ENCODE data around the gene FYN. TPM values are rescaled to one million over a fixed set of nuclear protein-coding genes. Genes with fewer than 3 reads are reported as not detected.
A peak's percentile ranks its signal among the peaks of the same experiment; 100 is the strongest.

FYN gene
- total RNA-seq, 1 experiment from 2014 or later, result 60.6 TPM

GRCh38 chr6:111615916-111616612, 257.2 kb downstream of the FYN start:
- DNase-seq (ENCODE audit: low read depth, low spot score), result no peak
- in situ Hi-C loops (cut with HindIII; ENCODE audit: low pct_unique_long_range_greater_than_20kb, low sequenced_read_pairs), result no loop called here

DNA sequence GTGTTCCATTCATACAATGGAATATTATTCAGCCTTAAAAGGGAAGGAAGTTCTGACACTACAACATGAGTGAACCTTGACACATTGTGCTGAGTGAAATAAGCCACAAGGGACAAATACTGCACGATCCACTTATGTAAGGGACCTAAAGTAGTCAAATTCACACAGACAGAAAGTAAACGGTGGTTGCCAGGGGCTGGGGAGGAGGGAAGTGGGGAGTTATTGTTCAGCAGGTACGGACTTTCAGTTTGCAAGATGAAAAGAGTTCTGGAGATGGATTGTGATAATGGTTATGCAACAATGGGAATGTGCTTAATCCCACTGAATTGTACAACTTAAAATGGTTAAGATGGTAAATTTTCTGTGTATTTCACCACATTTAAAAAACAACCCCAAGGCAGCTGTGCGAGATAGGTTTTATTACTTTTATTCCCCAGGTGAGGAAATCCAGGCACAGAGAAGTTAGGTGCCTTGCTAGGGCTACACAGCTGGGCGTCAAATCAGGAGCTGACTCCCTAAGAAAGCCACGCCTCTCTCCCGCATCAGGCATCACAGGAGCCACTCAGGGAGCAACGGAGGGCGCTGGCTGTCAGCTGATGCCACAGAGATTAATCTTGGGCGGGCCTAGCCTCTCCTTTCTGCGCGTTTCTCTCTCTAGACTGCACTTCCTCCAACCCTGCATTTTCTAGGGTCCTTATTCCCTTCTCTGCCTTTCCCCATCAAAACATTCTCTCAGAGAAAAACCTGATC, 258.2 kb downstream of the FYN start:
- in situ Hi-C loops (cut with HindIII; ENCODE audit: low pct_unique_long_range_greater_than_20kb, low sequenced_read_pairs), result no loop called here
- DNase-seq (ENCODE audit: low read depth, low spot score), result peak; percentile 48

DNA sequence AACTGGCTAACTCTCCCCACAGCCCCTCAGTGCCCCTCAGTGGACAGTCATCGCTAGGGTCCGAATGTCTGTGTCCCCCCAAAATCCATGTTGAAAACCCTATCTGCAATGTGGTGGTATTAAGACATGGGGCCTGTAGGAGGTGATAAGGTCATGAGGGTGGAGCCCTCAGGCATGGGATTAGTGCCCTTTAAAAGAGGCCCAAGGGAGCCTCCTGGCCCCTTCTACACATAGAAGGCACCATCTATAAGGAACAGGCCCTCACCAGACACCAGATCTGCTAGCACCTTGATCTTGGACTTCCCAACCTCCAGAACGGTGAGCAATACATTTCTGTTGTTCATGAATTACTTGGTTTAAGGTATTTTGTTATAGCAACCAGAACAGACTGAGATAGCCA, 260.9 kb downstream of the FYN start:
- in situ Hi-C loops (cut with HindIII; ENCODE audit: low pct_unique_long_range_greater_than_20kb, low sequenced_read_pairs), result no loop called here
- DNase-seq (ENCODE audit: low read depth, low spot score), result no peak

DNA sequence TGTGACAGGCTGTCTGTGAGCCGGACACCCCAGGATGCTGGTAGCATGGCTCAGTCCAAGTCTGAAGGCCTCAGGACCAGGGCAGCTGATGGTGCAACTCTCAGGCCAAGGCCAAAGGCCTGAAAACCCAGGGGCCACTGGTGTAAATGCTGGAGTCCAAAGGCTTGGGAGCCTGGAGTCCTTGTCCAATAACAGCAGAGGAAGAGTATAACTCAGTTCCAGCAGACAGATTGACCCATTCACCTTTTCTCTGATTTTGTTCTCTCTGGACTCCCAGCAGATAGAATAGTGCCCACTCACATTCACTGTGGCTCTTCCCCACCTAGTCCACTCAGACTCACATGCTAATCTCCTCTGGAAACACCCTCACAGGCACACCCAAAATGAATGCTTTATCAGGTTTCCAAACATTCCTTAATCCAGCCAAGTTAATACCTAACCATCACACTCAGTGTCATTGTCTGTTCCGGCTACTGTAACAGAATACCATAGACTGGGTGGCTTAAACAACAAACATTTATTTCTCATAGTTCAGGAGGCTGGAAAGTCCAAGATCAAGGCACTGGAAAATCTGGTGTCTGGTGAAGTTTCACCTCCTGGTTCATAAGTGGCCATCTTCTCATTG, 262.6 kb downstream of the FYN start:
- DNase-seq (ENCODE audit: low read depth, low spot score), result no peak
- in situ Hi-C loops (cut with HindIII; ENCODE audit: low pct_unique_long_range_greater_than_20kb, low sequenced_read_pairs), result no loop called here

Other genes with a start within 250 kb of the FYN start
- gene CCN6, start 180.7 kb upstream of the FYN start, total RNA-seq (2014; rRNA removed; shearing (Covaris generic)), result not detected in 2 replicates
- 21.2 and 24.1 TPM in 2 replicates for gene TUBE1, start 214.0 kb upstream of the FYN start, total RNA-seq (2014; rRNA removed; shearing (Covaris generic))
- 9.0 and 13.0 TPM in 2 replicates for gene FAM229B, start 214.1 kb upstream of the FYN start, total RNA-seq (2014; rRNA removed; shearing (Covaris generic))